Measurements from ENCODE around the gene SAMD14.

Gene SAMD14

GRCh38 chr17:50129728-50130558 lies at the start of gene SAMD14:
TSS of gene SAMD14 (minus strand) at chr17:50130160. CDS start at chr17:50124959, 5,201 bp downstream.
- in situ Hi-C loops (cut with MboI; ENCODE audit: low sequenced_read_pairs) = no loop called here

GRCh38 chr17:50177983-50178834 lies 48.2 kb upstream of the SAMD14 start:
- in situ Hi-C loops (cut with MboI; ENCODE audit: low sequenced_read_pairs) = no loop called here

- in situ Hi-C loops (cut with MboI; ENCODE audit: low sequenced_read_pairs) = no loop called here
Measured at GRCh38 chr17:50177476-50177875, 47.5 kb upstream of the SAMD14 start.

- in situ Hi-C loops (cut with MboI; ENCODE audit: low sequenced_read_pairs) = no loop called here
Measured at GRCh38 chr17:50176559-50177357, 46.8 kb upstream of the SAMD14 start.

GRCh38 chr17:50175035-50175807 lies 45.3 kb upstream of the SAMD14 start:
- in situ Hi-C loops (cut with MboI; ENCODE audit: low sequenced_read_pairs) = no loop called here

GRCh38 chr17:50174444-50174843 lies 44.5 kb upstream of the SAMD14 start:
- in situ Hi-C loops (cut with MboI; ENCODE audit: low sequenced_read_pairs) = no loop called here

GRCh38 chr17:50173335-50173941 lies 43.5 kb upstream of the SAMD14 start:
- in situ Hi-C loops (cut with MboI; ENCODE audit: low sequenced_read_pairs) = no loop called here

- in situ Hi-C loops (cut with MboI; ENCODE audit: low sequenced_read_pairs) = no loop called here
Measured at GRCh38 chr17:50172936-50173334, 43.0 kb upstream of the SAMD14 start.

GRCh38 chr17:50172130-50172529 lies 42.2 kb upstream of the SAMD14 start:
- in situ Hi-C loops (cut with MboI; ENCODE audit: low sequenced_read_pairs) = no loop called here

GRCh38 chr17:50171371-50172071 lies 41.6 kb upstream of the SAMD14 start:
- in situ Hi-C loops (cut with MboI; ENCODE audit: low sequenced_read_pairs) = no loop called here

- in situ Hi-C loops (cut with MboI; ENCODE audit: low sequenced_read_pairs) = no loop called here
Measured at GRCh38 chr17:50170662-50171370, 40.9 kb upstream of the SAMD14 start.

- in situ Hi-C loops (cut with MboI; ENCODE audit: low sequenced_read_pairs) = no loop called here
Measured at GRCh38 chr17:50169881-50170459, 40.0 kb upstream of the SAMD14 start.

GRCh38 chr17:50169121-50169764 lies 39.3 kb upstream of the SAMD14 start:
- in situ Hi-C loops (cut with MboI; ENCODE audit: low sequenced_read_pairs) = no loop called here

- in situ Hi-C loops (cut with MboI; ENCODE audit: low sequenced_read_pairs) = no loop called here
Measured at GRCh38 chr17:50168319-50168718, 38.4 kb upstream of the SAMD14 start.

- in situ Hi-C loops (cut with MboI; ENCODE audit: low sequenced_read_pairs) = no loop called here
Measured at GRCh38 chr17:50167371-50167770, 37.4 kb upstream of the SAMD14 start.

- in situ Hi-C loops (cut with MboI; ENCODE audit: low sequenced_read_pairs) = no loop called here
Measured at GRCh38 chr17:50166518-50167181, 36.7 kb upstream of the SAMD14 start.

GRCh38 chr17:50165867-50166517 lies 36.0 kb upstream of the SAMD14 start, which contains the start of gene SGCA:
TSS of gene SGCA (plus strand) at chr17:50166005. CDS start at chr17:50166041, 36 bp downstream.
- in situ Hi-C loops (cut with MboI; ENCODE audit: low sequenced_read_pairs) = no loop called here

Data from hTERT RPE-1 (cell line).